ENCODE measurements around the gene ECE1.

The ECE1 gene

GRCh38 chr1:21175670-21176581 lies 114.3 kb downstream of the ECE1 start:
- H3F3A ChIP-seq (ENCODE audit: insufficient read depth) = peaks cover 31% of the 10 kb centered on the region
- H3K4me3 ChIP-seq (ENCODE audit: insufficient read depth, low read length, poor library complexity, severe bottlenecking) = peak overlapping the region; percentile 92
- no peaks in the 10 kb centered on the region for H3K9me2 ChIP-seq (replicated peaks; ENCODE audit: insufficient read depth, low read length)
- peak overlapping the region; percentile 92 for H3K9ac ChIP-seq (ENCODE audit: low read length)
- H3K36me3 ChIP-seq (ENCODE audit: low read length) = no peaks in the 10 kb centered on the region
- H2AFZ ChIP-seq (ENCODE audit: low read depth, low read length, severe bottlenecking) = no peak overlapping the region
- H4K20me1 ChIP-seq (ENCODE audit: low read depth, low read length) = peaks cover 26% of the 10 kb centered on the region
- H3K9me3 ChIP-seq (ENCODE audit: insufficient read depth, low read length) = no peaks in the 10 kb centered on the region
- H3K79me2 ChIP-seq (ENCODE audit: insufficient read depth, low read length) = peaks cover 51% of the 10 kb centered on the region
- no peaks in the 10 kb centered on the region for H3K27me3 ChIP-seq (ENCODE audit: low read length)
- TF ChIP-seq EZH2phosphoT487 (conservative IDR thresholded peaks at IDR 0.05; ENCODE audit: low read length) = no peak
- no peak for TF ChIP-seq CTCF (IDR thresholded peaks at IDR 0.05; ENCODE audit: insufficient read depth, low read length, poor library complexity, severe bottlenecking)
- peak overlapping the region; percentile 68 for H3K27ac ChIP-seq (ENCODE audit: low read depth, low read length)
- peak overlapping the region; percentile 81 for H3K4me2 ChIP-seq (ENCODE audit: low read depth, low read length, poor library complexity, severe bottlenecking)

GRCh38 chr1:21175324-21175669 lies 115.0 kb downstream of the ECE1 start:
- Histone ChIP-seq H3K27ac (ENCODE audit: low read depth, low read length) (peak overlapping the region; percentile 68), H3K36me3 (ENCODE audit: low read length) (no peaks in the 10 kb centered on the region), H3K9me2 (replicated peaks; ENCODE audit: insufficient read depth, low read length) (no peaks in the 10 kb centered on the region), H3K79me2 (ENCODE audit: insufficient read depth, low read length) (peaks cover 57% of the 10 kb centered on the region), H3F3A (ENCODE audit: insufficient read depth) (peaks cover 31% of the 10 kb centered on the region), H3K4me3 (ENCODE audit: insufficient read depth, low read length, poor library complexity, severe bottlenecking) (peak overlapping the region; percentile 92), H3K9me3 (ENCODE audit: insufficient read depth, low read length) (no peaks in the 10 kb centered on the region), H2AFZ (ENCODE audit: low read depth, low read length, severe bottlenecking) (no peak overlapping the region), H4K20me1 (ENCODE audit: low read depth, low read length) (peaks cover 26% of the 10 kb centered on the region), H3K4me2 (ENCODE audit: low read depth, low read length, poor library complexity, severe bottlenecking) (peak overlapping the region; percentile 81), H3K27me3 (ENCODE audit: low read length) (no peaks in the 10 kb centered on the region), H3K9ac (ENCODE audit: low read length) (peak overlapping the region; percentile 92)
- TF ChIP-seq EZH2phosphoT487 (conservative IDR thresholded peaks at IDR 0.05; ENCODE audit: low read length) (no peak), CTCF (IDR thresholded peaks at IDR 0.05; ENCODE audit: insufficient read depth, low read length, poor library complexity, severe bottlenecking) (no peak)

GRCh38 chr1:21174654-21175323 lies 115.5 kb downstream of the ECE1 start:
- Histone ChIP-seq H4K20me1 (ENCODE audit: low read depth, low read length) (peaks cover 26% of the 10 kb centered on the region), H3K4me2 (ENCODE audit: low read depth, low read length, poor library complexity, severe bottlenecking) (peak overlapping the region; percentile 81), H2AFZ (ENCODE audit: low read depth, low read length, severe bottlenecking) (no peak overlapping the region), H3F3A (ENCODE audit: insufficient read depth) (peaks cover 31% of the 10 kb centered on the region), H3K27ac (ENCODE audit: low read depth, low read length) (peak overlapping the region; percentile 68), H3K4me3 (ENCODE audit: insufficient read depth, low read length, poor library complexity, severe bottlenecking) (peak overlapping the region; percentile 92), H3K79me2 (ENCODE audit: insufficient read depth, low read length) (peaks cover 62% of the 10 kb centered on the region), H3K27me3 (ENCODE audit: low read length) (no peaks in the 10 kb centered on the region), H3K9ac (ENCODE audit: low read length) (peak overlapping the region; percentile 92), H3K36me3 (ENCODE audit: low read length) (no peaks in the 10 kb centered on the region), H3K9me3 (ENCODE audit: insufficient read depth, low read length) (no peaks in the 10 kb centered on the region), H3K9me2 (replicated peaks; ENCODE audit: insufficient read depth, low read length) (no peaks in the 10 kb centered on the region)
- TF ChIP-seq CTCF (IDR thresholded peaks at IDR 0.05; ENCODE audit: insufficient read depth, low read length, poor library complexity, severe bottlenecking) = no peak
- TF ChIP-seq EZH2phosphoT487 (conservative IDR thresholded peaks at IDR 0.05; ENCODE audit: low read length) = no peak

Measured in SU-DHL-6 (cell line).